Activated B cell treated with CpG ODN at 0.5 μM for 24 hours (primary cell): Measurements from ENCODE around the gene RPL3. TPM values are rescaled to one million over a fixed set of nuclear protein-coding genes. Genes with fewer than 3 reads are reported as not detected.

ENCODE experiments used
- ATAC-seq: fragments of 200-7000 bp; cut with Tn5 transposase; one replicate; pipeline ENCODE4 v1.10.0; 2021; ENCODE audit warnings: low read depth, mild to moderate bottlenecking, moderate library complexity
- CTCF ChIA-PET: fragments of 350-600 bp; sonication (Branson Sonifier 250); formaldehyde crosslinking; loops from one replicate; lab custom pipeline; 2021; ENCODE audit warnings: antibody characterized with exemption; lab: Charles Lee
- POLR2A ChIA-PET: fragments of 350-600 bp; sonication (Branson Sonifier 250); formaldehyde crosslinking; loops from one replicate; lab custom pipeline; 2021; ENCODE audit warnings: antibody characterized with exemption; lab: Charles Lee
- DNase-seq: peaks from one replicate; pipeline ENCODE4 v3.0.0; 2022
- H3K27ac Mint-ChIP-seq: one replicate; pipeline ENCODE4 v1.8.0; 2020; ENCODE audit warnings: mixed read lengths
- H3K27me3 Mint-ChIP-seq: one replicate; pipeline ENCODE4 v1.8.0; 2021; ENCODE audit warnings: mixed read lengths
- H3K36me3 Mint-ChIP-seq: one replicate; pipeline ENCODE4 v1.8.0; 2021; ENCODE audit warnings: low read depth, mixed read lengths
- H3K4me1 Mint-ChIP-seq: one replicate; pipeline ENCODE4 v1.8.0; 2021; ENCODE audit warnings: mixed read lengths
- H3K4me3 Mint-ChIP-seq: one replicate; pipeline ENCODE4 v1.8.0; 2020; ENCODE audit warnings: mild to moderate bottlenecking, mixed read lengths
- H3K9me3 Mint-ChIP-seq: one replicate; pipeline ENCODE4 v1.8.0; 2020; ENCODE audit warnings: mixed read lengths
- CTCF ChIP-seq: fragments of 200-600 bp; IDR thresholded peaks from one replicate; pipeline ENCODE4 v1.8.0; 2022; ENCODE audit warnings: antibody characterized with exemption, mild to moderate bottlenecking
- intact Hi-C: fragments of 100-400 bp; cut with micrococcal nuclease; formaldehyde crosslinking; loops from one replicate; pipeline ENCODE4 v1.15.1; 2024
- total RNA-seq: library from RNA; stranded (reverse); gene quantifications from 2 replicates; pipeline ENCODE4 v1.2.3, GENCODE V29; 2022

RPL3 gene
- total RNA-seq, 1 donor from 2014 or later: 3,087 TPM

- H3K27ac Mint-ChIP-seq: no peak overlapping the region
- TF ChIP-seq CTCF: no peak
- H3K36me3 Mint-ChIP-seq: no peaks in the 10 kb centered on the region
- no peak overlapping the region for H3K4me3 Mint-ChIP-seq
- H3K27me3 Mint-ChIP-seq: no peaks in the 10 kb centered on the region
- no peak for ATAC-seq
- intact Hi-C loops: loop anchor here (10.0 kb wide), 1 partner anchor 49 kb away; no protein-coding TSS in a partner anchor
- peaks cover 20% of the 10 kb centered on the region for H3K4me1 Mint-ChIP-seq
- ChIA-PET POLR2A (interaction anchor here (0.8 kb wide), 1 partner anchor 15 kb away, joined by 7 read pairs; no protein-coding TSS in a partner anchor), CTCF (interaction anchor here (1.2 kb wide), 2 partner anchors 11 kb away, joined by 3 read pairs; no protein-coding TSS in a partner anchor)
- DNase-seq: no peak
- no peaks in the 10 kb centered on the region for H3K9me3 Mint-ChIP-seq
These were observed 16.1 kb downstream of the RPL3 start for GRCh38 chr22:39303358-39303757.

GRCh38 chr22:39302431-39302960 lies 16.9 kb downstream of the RPL3 start:
- H3K4me1 Mint-ChIP-seq: peaks cover 26% of the 10 kb centered on the region
- peak overlapping the region; percentile 30 for H3K27ac Mint-ChIP-seq
- no peak overlapping the region for H3K4me3 Mint-ChIP-seq
- H3K36me3 Mint-ChIP-seq: no peaks in the 10 kb centered on the region
- H3K27me3 Mint-ChIP-seq: no peaks in the 10 kb centered on the region
- intact Hi-C loops: loop anchor here (10.0 kb wide), 1 partner anchor 48 kb away; no protein-coding TSS in a partner anchor
- ChIA-PET POLR2A (interaction anchor here (0.8 kb wide), 1 partner anchor 14 kb away, joined by 7 read pairs; no protein-coding TSS in a partner anchor), CTCF (interaction anchor here (1.1 to 1.2 kb wide), 2 partner anchors 9 to 12 kb away, joined by 3 to 4 read pairs; no protein-coding TSS in a partner anchor)
- no peak for TF ChIP-seq CTCF
- H3K9me3 Mint-ChIP-seq: no peaks in the 10 kb centered on the region
- ATAC-seq (no peak), DNase-seq (no peak)

GRCh38 chr22:39301926-39302325 lies 17.5 kb downstream of the RPL3 start:
- TF ChIP-seq CTCF: no peak
- H3K4me1 Mint-ChIP-seq: peaks cover 30% of the 10 kb centered on the region
- H3K4me3 Mint-ChIP-seq: no peak overlapping the region
- CTCF ChIA-PET: interaction anchor here (0.8 to 1.2 kb wide), 3 partner anchors 9 to 131 kb away, joined by 3 to 4 read pairs (median 3); no protein-coding TSS in a partner anchor
- no peak for ATAC-seq
- no peaks in the 10 kb centered on the region for H3K9me3 Mint-ChIP-seq
- DNase-seq: no peak
- no peaks in the 10 kb centered on the region for H3K36me3 Mint-ChIP-seq
- POLR2A ChIA-PET: no interaction called here
- intact Hi-C loops: loop anchor here (10.0 kb wide), 1 partner anchor 47 kb away; no protein-coding TSS in a partner anchor
- no peaks in the 10 kb centered on the region for H3K27me3 Mint-ChIP-seq
- peak overlapping the region; percentile 30 for H3K27ac Mint-ChIP-seq

- ATAC-seq (no peak), DNase-seq (no peak)
- ChIA-PET POLR2A (interaction anchor here (1.3 to 1.8 kb wide), 2 partner anchors 15 to 18 kb away, joined by 4 to 9 read pairs; partner anchors contain the start of gene RPL3), CTCF (no interaction called here)
- H3K36me3 Mint-ChIP-seq: no peaks in the 10 kb centered on the region
- H3K27me3 Mint-ChIP-seq: no peaks in the 10 kb centered on the region
- H3K9me3 Mint-ChIP-seq: no peaks in the 10 kb centered on the region
- TF ChIP-seq CTCF: no peak
- intact Hi-C loops: loop anchor here (10.0 kb wide), 1 partner anchor 46 kb away; no protein-coding TSS in a partner anchor
- H3K4me3 Mint-ChIP-seq: no peak overlapping the region
- H3K4me1 Mint-ChIP-seq: peaks cover 27% of the 10 kb centered on the region
- no peak overlapping the region for H3K27ac Mint-ChIP-seq
These were observed 18.3 kb downstream of the RPL3 start for GRCh38 chr22:39301108-39301507.

- Mint-ChIP-seq H3K36me3 (no peaks in the 10 kb centered on the region), H3K9me3 (no peaks in the 10 kb centered on the region), H3K4me1 (peaks cover 27% of the 10 kb centered on the region), H3K27me3 (no peaks in the 10 kb centered on the region), H3K27ac (peak overlapping the region; percentile 57), H3K4me3 (peak overlapping the region; percentile 50)
- CTCF ChIA-PET: interaction anchor here (0.5 to 1.0 kb wide), 3 partner anchors 19 to 1411 kb away, joined by 3 read pairs; partner anchors contain the start of gene RPL3
- intact Hi-C loops: loop anchor here (10.0 kb wide), 1 partner anchor 46 kb away; no protein-coding TSS in a partner anchor
- POLR2A ChIA-PET: interaction anchor here (1.3 to 1.8 kb wide), 3 partner anchors 16 to 220 kb away, joined by 4 to 9 read pairs (median 4); partner anchors contain the start of gene RPL3
- TF ChIP-seq CTCF: no peak
- ATAC-seq (peak; percentile 53), DNase-seq (no peak)
These were observed 19.1 kb downstream of the RPL3 start for GRCh38 chr22:39300186-39300830.
